Activated CD8-positive, alpha-beta T cell treated with anti-CD3 and anti-CD28 coated beads, Interleukin-2, amount 10 ng/mL, durations not matched to agents 7 days and 5 days (primary cell): ENCODE results near the gene SLC16A7. TPM values are rescaled to one million over a fixed set of nuclear protein-coding genes. Genes with fewer than 3 reads are reported as not detected.
A peak's percentile ranks its signal among the peaks of the same experiment; 100 is the strongest.

ENCODE experiments used
- ATAC-seq: fragments of 150-1000 bp; cut with Tn5 transposase; one replicate; pipeline ENCODE4 v1.10.0; 2021; ENCODE audit warnings: moderate library complexity
- CTCF ChIA-PET: fragments of 350-600 bp; sonication (Branson Sonifier 250); formaldehyde crosslinking; loops from one replicate; lab custom pipeline; 2021; ENCODE audit warnings: antibody characterized with exemption; lab: Charles Lee
- POLR2A ChIA-PET: fragments of 350-600 bp; sonication (Branson Sonifier 250); formaldehyde crosslinking; loops from one replicate; lab custom pipeline; 2021; ENCODE audit warnings: antibody characterized with exemption; lab: Charles Lee
- DNase-seq: peaks from one replicate; pipeline ENCODE4 v3.0.0-alpha.2; 2020
- H3K27ac Mint-ChIP-seq: one replicate; pipeline ENCODE4 v1.8.0; 2021; ENCODE audit warnings: mild to moderate bottlenecking, mixed read lengths
- H3K27me3 Mint-ChIP-seq: one replicate; pipeline ENCODE4 v1.8.0; 2021; ENCODE audit warnings: low read depth, mixed read lengths
- H3K36me3 Mint-ChIP-seq: one replicate; pipeline ENCODE4 v1.8.0; 2021; ENCODE audit warnings: low read depth, mixed read lengths
- H3K4me1 Mint-ChIP-seq: one replicate; pipeline ENCODE4 v1.8.0; 2021; ENCODE audit warnings: low read depth, mixed read lengths
- H3K4me3 Mint-ChIP-seq: one replicate; pipeline ENCODE4 v1.8.0; 2021; ENCODE audit warnings: mild to moderate bottlenecking, mixed read lengths
- H3K9me3 Mint-ChIP-seq: one replicate; pipeline ENCODE4 v1.8.0; 2022; ENCODE audit warnings: mixed read lengths; ENCODE audit not compliant: insufficient read depth
- total RNA-seq, 2 experiments: library from RNA; stranded (reverse); gene quantifications; one replicate each; pipeline ENCODE4 v1.2.3, GENCODE V29; 2021

Gene SLC16A7
- total RNA-seq, 2 experiments from 2014 or later = 35.9 to 38.8 TPM

GRCh38 chr12:59716043-59716442 is 120.2 kb downstream of the SLC16A7 start:
- CTCF ChIA-PET = no interaction called here
- Mint-ChIP-seq H3K4me1 (no peaks in the 10 kb centered on the region), H3K4me3 (no peak overlapping the region), H3K36me3 (peaks cover 29% of the 10 kb centered on the region), H3K27ac (no peak overlapping the region), H3K27me3 (no peaks in the 10 kb centered on the region), H3K9me3 (no peaks in the 10 kb centered on the region)
- no peak for DNase-seq
- ATAC-seq = no peak
- POLR2A ChIA-PET = no interaction called here

GRCh38 chr12:59717436-59717835 is 121.6 kb downstream of the SLC16A7 start:
- H3K27me3 Mint-ChIP-seq = no peaks in the 10 kb centered on the region
- ATAC-seq = no peak
- H3K4me3 Mint-ChIP-seq = no peak overlapping the region
- CTCF ChIA-PET = no interaction called here
- no peak for DNase-seq
- no peak overlapping the region for H3K27ac Mint-ChIP-seq
- H3K36me3 Mint-ChIP-seq = peaks cover 23% of the 10 kb centered on the region
- H3K4me1 Mint-ChIP-seq = no peaks in the 10 kb centered on the region
- no peaks in the 10 kb centered on the region for H3K9me3 Mint-ChIP-seq
- POLR2A ChIA-PET = no interaction called here

GRCh38 chr12:59719701-59720100 is 123.9 kb downstream of the SLC16A7 start:
- peaks cover 3% of the 10 kb centered on the region for H3K36me3 Mint-ChIP-seq
- ATAC-seq (no peak), DNase-seq (no peak)
- no peak overlapping the region for H3K4me3 Mint-ChIP-seq
- no peaks in the 10 kb centered on the region for H3K27me3 Mint-ChIP-seq
- ChIA-PET CTCF (no interaction called here), POLR2A (no interaction called here)
- no peak overlapping the region for H3K27ac Mint-ChIP-seq
- no peaks in the 10 kb centered on the region for H3K9me3 Mint-ChIP-seq
- H3K4me1 Mint-ChIP-seq = no peaks in the 10 kb centered on the region

GRCh38 chr12:59723520-59723919 is 127.7 kb downstream of the SLC16A7 start:
- Mint-ChIP-seq H3K27ac (no peak overlapping the region), H3K9me3 (no peaks in the 10 kb centered on the region), H3K27me3 (no peaks in the 10 kb centered on the region), H3K4me3 (no peak overlapping the region), H3K4me1 (no peaks in the 10 kb centered on the region), H3K36me3 (no peaks in the 10 kb centered on the region)
- ChIA-PET POLR2A (no interaction called here), CTCF (no interaction called here)
- ATAC-seq (no peak), DNase-seq (no peak)

GRCh38 chr12:59724011-59724695 is 128.3 kb downstream of the SLC16A7 start:
- Mint-ChIP-seq H3K9me3 (no peaks in the 10 kb centered on the region), H3K4me3 (no peak overlapping the region), H3K36me3 (no peaks in the 10 kb centered on the region), H3K4me1 (no peaks in the 10 kb centered on the region), H3K27ac (no peak overlapping the region), H3K27me3 (no peaks in the 10 kb centered on the region)
- ATAC-seq (no peak), DNase-seq (no peak)
- ChIA-PET POLR2A (no interaction called here), CTCF (no interaction called here)

- Mint-ChIP-seq H3K4me1 (peaks cover 3% of the 10 kb centered on the region), H3K36me3 (peaks cover 8% of the 10 kb centered on the region), H3K9me3 (no peaks in the 10 kb centered on the region), H3K27me3 (no peaks in the 10 kb centered on the region), H3K27ac (no peak overlapping the region), H3K4me3 (no peak overlapping the region)
- POLR2A ChIA-PET = no interaction called here
- no peak for DNase-seq
- CTCF ChIA-PET = no interaction called here
- no peak for ATAC-seq
Measured at GRCh38 chr12:59733200-59733599, 137.4 kb downstream of the SLC16A7 start.

GRCh38 chr12:59734371-59734770 is 138.5 kb downstream of the SLC16A7 start:
- H3K4me1 Mint-ChIP-seq = peaks cover 3% of the 10 kb centered on the region
- ATAC-seq (no peak), DNase-seq (no peak)
- peaks cover 8% of the 10 kb centered on the region for H3K36me3 Mint-ChIP-seq
- ChIA-PET CTCF (no interaction called here), POLR2A (no interaction called here)
- H3K27me3 Mint-ChIP-seq = no peaks in the 10 kb centered on the region
- H3K4me3 Mint-ChIP-seq = no peak overlapping the region
- no peaks in the 10 kb centered on the region for H3K9me3 Mint-ChIP-seq
- no peak overlapping the region for H3K27ac Mint-ChIP-seq

GRCh38 chr12:59735231-59735630 is 139.4 kb downstream of the SLC16A7 start:
- Mint-ChIP-seq H3K36me3 (peaks cover 8% of the 10 kb centered on the region), H3K4me3 (no peak overlapping the region), H3K27ac (no peak overlapping the region), H3K4me1 (peaks cover 3% of the 10 kb centered on the region), H3K27me3 (no peaks in the 10 kb centered on the region), H3K9me3 (no peaks in the 10 kb centered on the region)
- CTCF ChIA-PET = no interaction called here
- DNase-seq = no peak
- no peak for ATAC-seq
- POLR2A ChIA-PET = no interaction called here

GRCh38 chr12:59736359-59736758 is 140.5 kb downstream of the SLC16A7 start:
- Mint-ChIP-seq H3K27ac (no peak overlapping the region), H3K36me3 (peaks cover 8% of the 10 kb centered on the region)

GRCh38 chr12:59736786-59737185 is 141.0 kb downstream of the SLC16A7 start:
- Mint-ChIP-seq H3K27me3 (no peaks in the 10 kb centered on the region), H3K4me3 (no peak overlapping the region), H3K4me1 (peaks cover 3% of the 10 kb centered on the region), H3K9me3 (no peaks in the 10 kb centered on the region), H3K27ac (peak overlapping the region; percentile 1), H3K36me3 (peaks cover 8% of the 10 kb centered on the region)
- CTCF ChIA-PET = no interaction called here
- DNase-seq (no peak), ATAC-seq (no peak)
- POLR2A ChIA-PET = no interaction called here

More at GRCh38 chr12:59736359-59736758, 140.5 kb downstream of the SLC16A7 start:
- H3K9me3 Mint-ChIP-seq = no peaks in the 10 kb centered on the region
- DNase-seq (no peak), ATAC-seq (no peak)
- ChIA-PET CTCF (no interaction called here), POLR2A (no interaction called here)
- H3K4me1 Mint-ChIP-seq = peaks cover 3% of the 10 kb centered on the region
- H3K27me3 Mint-ChIP-seq = no peaks in the 10 kb centered on the region
- no peak overlapping the region for H3K4me3 Mint-ChIP-seq

GRCh38 chr12:59737725-59738463 is 142.1 kb downstream of the SLC16A7 start:
- Mint-ChIP-seq H3K4me3 (no peak overlapping the region), H3K27me3 (no peaks in the 10 kb centered on the region), H3K36me3 (peaks cover 6% of the 10 kb centered on the region), H3K4me1 (peaks cover 3% of the 10 kb centered on the region), H3K9me3 (no peaks in the 10 kb centered on the region), H3K27ac (no peak overlapping the region)
- ChIA-PET POLR2A (no interaction called here), CTCF (no interaction called here)
- ATAC-seq (no peak), DNase-seq (no peak)

GRCh38 chr12:59742841-59743240 is 147.0 kb downstream of the SLC16A7 start:
- ChIA-PET CTCF (no interaction called here), POLR2A (no interaction called here)
- H3K36me3 Mint-ChIP-seq = peaks cover 16% of the 10 kb centered on the region
- ATAC-seq (no peak), DNase-seq (no peak)
- H3K27ac Mint-ChIP-seq = no peak overlapping the region
- no peaks in the 10 kb centered on the region for H3K9me3 Mint-ChIP-seq
- H3K4me3 Mint-ChIP-seq = no peak overlapping the region
- no peaks in the 10 kb centered on the region for H3K27me3 Mint-ChIP-seq
- no peaks in the 10 kb centered on the region for H3K4me1 Mint-ChIP-seq
